Fibroblast of villous mesenchyme (primary cell): ENCODE measurements around the gene OGFOD2. TPM values are rescaled to one million over a fixed set of nuclear protein-coding genes. Genes with fewer than 3 reads are reported as not detected.

Experiments
- DNase-seq: peaks from one replicate; pipeline ENCODE4 v3.0.0-alpha.2; 2010; ENCODE audit warnings: low read depth
- H3K4me3 ChIP-seq: 2 replicates; pipeline ENCODE4 v1.5.1; 2011; ENCODE audit warnings: low read depth, mild to moderate bottlenecking, low read length
- total RNA-seq: library from RNA; depleted of rRNA; stranded (reverse); fragments of >200 nt; gene quantifications from 2 replicates; pipeline ENCODE4 v1.2.3, GENCODE V29; 2012
- TF ChIP-seq, protein P1 (sequence below): IDR thresholded peaks from 2 replicates; pipeline ENCODE4 v1.5.1; 2012; ENCODE audit warnings: low read depth, mild to moderate bottlenecking, low read length; ENCODE audit not compliant: insufficient read depth

The OGFOD2 gene
- total RNA-seq, 1 donor, result 7.3 TPM

DNA sequence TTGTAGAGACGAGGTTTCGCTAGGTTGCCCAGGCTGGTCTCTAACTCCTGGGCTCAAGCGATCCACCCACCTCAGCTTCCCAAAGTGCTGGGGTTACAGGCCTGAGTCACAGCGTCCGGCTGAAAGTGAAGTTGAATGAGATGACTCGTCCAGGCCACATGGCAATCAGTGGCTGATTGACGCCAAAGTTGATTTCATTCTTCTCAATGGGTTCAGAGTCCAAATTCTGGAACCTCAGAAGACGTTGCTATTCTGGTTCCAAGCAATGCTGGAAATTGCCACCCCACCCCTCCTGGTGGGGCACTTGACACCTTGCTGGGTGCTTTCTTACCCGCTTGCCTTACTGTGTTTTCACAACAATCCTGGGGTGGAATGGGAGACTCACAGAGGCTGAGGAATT is 23.6 kb upstream of the OGFOD2 start:
- TF ChIP-seq, protein P1, sequence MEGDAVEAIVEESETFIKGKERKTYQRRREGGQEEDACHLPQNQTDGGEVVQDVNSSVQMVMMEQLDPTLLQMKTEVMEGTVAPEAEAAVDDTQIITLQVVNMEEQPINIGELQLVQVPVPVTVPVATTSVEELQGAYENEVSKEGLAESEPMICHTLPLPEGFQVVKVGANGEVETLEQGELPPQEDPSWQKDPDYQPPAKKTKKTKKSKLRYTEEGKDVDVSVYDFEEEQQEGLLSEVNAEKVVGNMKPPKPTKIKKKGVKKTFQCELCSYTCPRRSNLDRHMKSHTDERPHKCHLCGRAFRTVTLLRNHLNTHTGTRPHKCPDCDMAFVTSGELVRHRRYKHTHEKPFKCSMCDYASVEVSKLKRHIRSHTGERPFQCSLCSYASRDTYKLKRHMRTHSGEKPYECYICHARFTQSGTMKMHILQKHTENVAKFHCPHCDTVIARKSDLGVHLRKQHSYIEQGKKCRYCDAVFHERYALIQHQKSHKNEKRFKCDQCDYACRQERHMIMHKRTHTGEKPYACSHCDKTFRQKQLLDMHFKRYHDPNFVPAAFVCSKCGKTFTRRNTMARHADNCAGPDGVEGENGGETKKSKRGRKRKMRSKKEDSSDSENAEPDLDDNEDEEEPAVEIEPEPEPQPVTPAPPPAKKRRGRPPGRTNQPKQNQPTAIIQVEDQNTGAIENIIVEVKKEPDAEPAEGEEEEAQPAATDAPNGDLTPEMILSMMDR, result no peak
- no peak overlapping the region for H3K4me3 ChIP-seq
- no peak for DNase-seq

DNA sequence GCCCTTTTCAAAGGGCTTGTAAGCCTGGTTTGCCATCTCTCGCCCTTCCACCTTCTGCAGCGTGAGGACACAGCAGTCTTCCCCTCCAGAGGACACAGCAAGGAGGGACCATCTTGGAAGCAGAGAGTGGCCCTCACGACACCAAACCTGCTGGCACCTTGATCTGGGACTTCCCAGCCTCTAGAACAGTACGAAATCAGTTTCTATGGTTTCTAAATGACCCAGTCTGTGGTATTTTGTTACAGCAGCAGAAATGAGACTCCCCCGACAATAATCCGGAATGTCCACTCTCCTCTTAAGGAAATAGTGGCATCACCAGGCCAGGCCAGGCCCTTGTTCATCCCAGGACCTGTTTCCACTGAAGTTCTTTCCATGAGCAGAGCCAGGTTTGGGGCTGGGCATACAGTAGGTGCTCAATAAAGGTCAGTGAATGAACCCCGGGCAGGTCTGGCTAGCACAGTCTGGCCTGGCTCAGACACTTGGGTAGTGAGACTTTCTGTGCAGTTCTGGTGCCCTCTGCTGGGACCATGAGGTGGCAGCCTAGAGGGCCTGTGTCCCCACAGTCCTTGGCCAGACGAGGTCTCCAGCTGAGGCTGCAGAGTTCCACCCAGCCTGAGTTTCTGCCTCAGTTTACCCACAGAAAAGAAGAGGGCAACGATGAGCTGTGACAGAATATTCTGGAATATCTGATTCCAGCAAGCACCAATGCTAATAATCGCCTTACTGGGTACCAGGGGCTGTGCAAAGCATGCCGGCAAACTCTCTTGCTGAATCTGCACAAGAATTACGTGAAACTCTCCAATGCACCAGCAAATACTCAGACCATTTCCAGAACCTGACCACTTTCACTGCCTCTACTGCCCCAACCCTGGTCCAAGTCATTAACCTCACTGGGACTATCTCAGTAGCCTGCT is 22.8 kb upstream of the OGFOD2 start:
- H3K4me3 ChIP-seq, result no peak overlapping the region
- DNase-seq, result peak; percentile 70
- TF ChIP-seq, protein P1, result peak; percentile 92

DNA sequence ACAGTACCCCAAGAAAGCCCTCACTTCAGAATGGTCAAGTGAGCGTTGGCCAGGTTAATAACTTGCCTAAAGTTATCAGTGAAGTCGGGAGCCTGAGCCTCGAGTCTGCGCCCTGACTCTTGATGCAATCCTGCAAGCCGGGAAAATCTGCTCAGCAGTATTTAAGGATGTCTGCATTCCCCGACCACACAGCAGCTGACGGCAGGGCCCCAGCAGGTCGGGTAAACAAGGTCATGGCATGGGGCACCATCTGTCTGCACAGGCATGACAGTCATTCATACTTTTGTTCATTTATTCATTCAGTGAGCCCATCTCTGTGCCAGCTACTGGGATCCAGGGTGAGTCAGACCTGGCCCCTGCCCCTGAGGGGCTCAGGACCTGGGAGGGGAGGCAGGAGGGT is 19.9 kb upstream of the OGFOD2 start:
- H3K4me3 ChIP-seq, result no peak overlapping the region
- TF ChIP-seq, protein P1, result no peak
- peak; percentile 36 for DNase-seq

DNA sequence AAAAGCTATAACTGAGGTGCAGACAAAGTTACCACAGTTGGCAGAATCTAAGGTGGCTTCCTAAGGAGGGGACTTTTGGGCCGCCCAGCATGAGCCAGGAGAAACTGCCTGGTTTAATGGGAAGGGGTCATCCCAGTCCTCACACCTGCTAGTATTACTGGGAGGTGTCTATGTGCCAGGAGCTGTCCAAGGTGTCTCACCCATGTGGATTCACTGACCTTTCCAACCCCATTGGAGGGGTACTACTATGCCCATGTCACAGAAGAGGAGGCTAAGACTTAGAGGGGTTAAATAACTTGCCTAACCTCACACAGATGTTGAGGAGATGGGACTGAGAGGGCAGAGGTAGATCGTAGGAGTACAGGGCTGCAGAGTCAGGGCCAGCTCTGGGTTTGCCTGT is 19.0 kb upstream of the OGFOD2 start:
- no peak overlapping the region for H3K4me3 ChIP-seq
- TF ChIP-seq, protein P1, result no peak
- DNase-seq, result no peak

DNA sequence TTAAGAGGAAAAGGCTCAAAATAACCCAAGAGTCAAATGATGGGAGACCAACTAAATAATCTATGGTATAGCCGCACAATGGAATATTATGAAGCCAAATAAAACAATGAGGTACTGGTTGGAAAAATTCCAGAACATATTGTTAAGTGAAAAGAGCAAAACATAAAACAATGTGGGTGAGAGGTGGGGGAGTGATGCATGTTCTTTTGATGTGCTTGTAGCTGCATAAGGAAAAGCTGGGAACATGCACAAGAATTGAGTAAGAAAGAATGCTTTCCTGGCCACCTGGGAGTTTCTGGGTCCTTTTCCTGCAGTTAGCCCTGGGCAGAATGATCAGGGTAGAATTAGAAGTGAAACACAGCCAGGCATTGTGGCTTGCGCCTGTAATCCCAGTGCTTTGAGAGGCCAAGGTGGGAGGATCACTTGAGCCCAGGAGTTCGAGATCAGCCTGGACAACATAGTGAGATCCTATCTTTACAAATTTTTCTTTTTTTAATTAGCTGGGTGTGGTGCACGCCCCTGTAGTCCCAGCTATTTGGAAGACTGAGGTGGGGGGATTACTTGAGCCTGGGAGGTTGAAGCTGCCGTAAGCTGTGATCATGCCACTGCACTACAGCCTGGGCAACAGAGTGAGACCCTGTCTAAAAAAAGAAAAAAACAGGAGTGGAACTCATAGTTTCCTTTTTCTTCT is 16.7 kb upstream of the OGFOD2 start:
- no peak overlapping the region for H3K4me3 ChIP-seq
- no peak for DNase-seq
- TF ChIP-seq, protein P1, result no peak

DNA sequence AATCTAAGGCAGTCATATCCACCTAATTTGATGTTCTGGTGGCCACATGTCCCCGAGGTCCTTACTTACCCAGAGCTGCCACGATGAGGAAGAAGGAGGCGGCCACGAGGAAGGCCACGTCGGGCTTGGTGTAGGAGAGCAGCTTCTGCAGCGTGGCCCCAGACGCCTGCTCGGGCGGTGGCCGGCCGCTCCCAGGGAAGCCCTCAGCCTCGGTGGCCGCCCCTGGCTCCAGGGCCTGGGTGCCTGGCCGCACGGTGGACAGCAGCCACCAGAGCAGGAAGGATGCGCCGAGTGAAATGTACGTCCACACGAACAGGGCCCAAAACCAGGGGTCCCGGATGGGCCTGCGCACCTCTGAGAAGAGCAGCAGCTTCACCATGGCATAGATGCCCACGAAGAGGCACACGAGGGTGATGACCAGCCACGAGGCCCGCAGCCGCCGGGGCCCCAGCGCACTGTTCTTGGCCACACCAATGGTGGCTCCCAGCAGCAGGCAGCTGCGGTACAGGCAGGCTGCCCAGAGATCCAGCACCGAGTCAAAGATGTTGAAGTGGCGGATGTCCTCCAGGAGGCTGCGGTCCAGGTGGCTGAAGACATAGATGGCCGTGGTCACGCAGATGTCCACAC is 15.4 kb upstream of the OGFOD2 start:
- no peak for DNase-seq
- H3K4me3 ChIP-seq, result no peak overlapping the region
- TF ChIP-seq, protein P1, result no peak
